Dendritic cell treated with granulocyte-macrophage colony-stimulating factor and Interleukin-4, amounts not matched to agents 40 ng/mL and 50 ng/mL, for 4 days (primary cell): Measurements from ENCODE around the gene SHB.
"Not testable (repeated sequence)": the region's sequence is repeated elsewhere in the genome, so short reads cannot be mapped to it uniquely, and the experiment has no call there.

ENCODE experiments used
- H3K27ac Mint-ChIP-seq: one replicate; pipeline ENCODE4 v1.8.0; 2022; ENCODE audit warnings: mild to moderate bottlenecking, mixed read lengths
- H3K27me3 Mint-ChIP-seq: one replicate; pipeline ENCODE4 v1.8.0; 2022; ENCODE audit warnings: mild to moderate bottlenecking, mixed read lengths
- H3K36me3 Mint-ChIP-seq: one replicate; pipeline ENCODE4 v1.8.0; 2022; ENCODE audit warnings: low read depth, mixed read lengths
- H3K4me1 Mint-ChIP-seq: one replicate; pipeline ENCODE4 v1.8.0; 2022; ENCODE audit warnings: low read depth, mixed read lengths
- H3K4me3 Mint-ChIP-seq: one replicate; pipeline ENCODE4 v1.8.0; 2022; ENCODE audit warnings: mild to moderate bottlenecking, moderate library complexity, mixed read lengths
- H3K9me3 Mint-ChIP-seq: one replicate; pipeline ENCODE4 v1.8.0; 2022; ENCODE audit warnings: mixed read lengths
- intact Hi-C: fragments of 100-400 bp; cut with micrococcal nuclease; formaldehyde crosslinking; loops from one replicate; pipeline ENCODE4 v1.15.0; 2022

Gene SHB

DNA sequence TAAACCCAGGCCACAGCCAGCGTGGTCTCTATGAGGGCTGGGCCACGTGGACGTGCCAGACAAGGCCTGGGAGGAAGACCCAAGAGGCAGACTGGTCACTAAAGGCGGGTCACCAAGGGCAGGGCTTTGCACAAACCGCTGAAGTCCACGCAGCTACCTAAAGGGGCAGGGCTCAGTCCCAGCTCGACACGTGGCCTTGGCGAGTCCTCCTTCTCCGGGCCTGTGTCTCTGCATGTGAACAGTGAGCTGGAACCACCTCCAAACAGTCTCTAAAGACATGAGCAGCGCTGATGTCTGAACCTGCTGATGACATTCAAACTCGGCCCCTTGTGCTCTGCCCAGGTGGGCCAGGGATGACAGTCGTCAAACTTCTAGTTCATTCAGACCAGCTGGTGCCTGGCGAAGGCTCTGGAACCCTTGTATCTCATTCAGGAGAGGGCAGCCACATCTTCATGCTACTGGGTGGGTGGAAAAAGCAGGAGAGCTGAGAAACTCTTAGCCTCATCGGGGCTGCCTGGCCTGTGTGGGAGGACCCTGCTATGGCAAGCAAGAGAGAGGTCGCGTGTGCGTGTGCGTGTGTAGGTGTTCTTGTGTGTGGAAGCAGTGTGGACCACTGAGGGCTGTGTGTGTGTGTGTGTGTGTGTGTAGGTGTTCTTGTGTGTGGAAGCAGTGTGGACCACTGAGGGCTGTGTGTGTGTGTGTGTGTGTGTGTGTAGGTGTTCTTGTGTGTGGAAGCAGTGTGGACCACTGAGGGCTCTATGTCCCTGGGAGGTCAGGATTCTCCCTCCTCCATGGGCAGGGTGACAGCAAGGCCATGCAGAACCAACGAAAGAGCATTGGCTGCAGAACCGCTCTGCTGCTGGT, 151.0 kb downstream of the SHB start:
- H3K27me3 Mint-ChIP-seq, result no peaks in the 10 kb centered on the region
- no peaks in the 10 kb centered on the region for H3K9me3 Mint-ChIP-seq
- intact Hi-C loops, result loop anchor here (10.0 kb wide), 1 partner anchor 347 kb away; no protein-coding TSS in a partner anchor
- no peak overlapping the region for H3K27ac Mint-ChIP-seq
- peaks cover 33% of the 10 kb centered on the region for H3K4me1 Mint-ChIP-seq
- H3K4me3 Mint-ChIP-seq, result no peak overlapping the region
- H3K36me3 Mint-ChIP-seq, result peaks cover 64% of the 10 kb centered on the region

DNA sequence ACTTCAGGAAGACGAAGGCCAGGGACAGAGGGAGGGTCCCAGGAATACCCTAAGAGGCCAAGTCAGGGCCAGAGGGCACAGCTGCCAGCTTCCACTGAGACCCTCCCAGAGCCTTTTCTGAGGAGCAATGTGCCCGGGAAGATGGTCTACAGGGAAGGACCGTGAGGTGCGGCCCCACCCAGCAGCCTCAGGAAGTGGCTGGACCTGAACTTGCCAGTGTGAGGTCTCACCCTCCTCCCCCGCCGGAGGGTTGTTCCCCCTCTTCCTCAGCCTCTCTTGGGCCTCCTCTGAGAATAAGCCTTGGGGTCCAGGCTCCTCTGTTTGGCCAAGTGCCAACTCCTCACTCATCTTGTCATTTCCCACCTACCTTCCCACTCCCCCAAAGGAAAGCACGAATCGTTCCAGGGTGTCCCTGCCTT, 151.7 kb downstream of the SHB start:
- Mint-ChIP-seq H3K27ac (no peak overlapping the region), H3K9me3 (no peaks in the 10 kb centered on the region), H3K27me3 (no peaks in the 10 kb centered on the region), H3K4me3 (no peak overlapping the region), H3K4me1 (peaks cover 29% of the 10 kb centered on the region), H3K36me3 (peaks cover 61% of the 10 kb centered on the region)
- intact Hi-C loops, result loop anchor here (10.0 kb wide), 1 partner anchor 347 kb away; no protein-coding TSS in a partner anchor

DNA sequence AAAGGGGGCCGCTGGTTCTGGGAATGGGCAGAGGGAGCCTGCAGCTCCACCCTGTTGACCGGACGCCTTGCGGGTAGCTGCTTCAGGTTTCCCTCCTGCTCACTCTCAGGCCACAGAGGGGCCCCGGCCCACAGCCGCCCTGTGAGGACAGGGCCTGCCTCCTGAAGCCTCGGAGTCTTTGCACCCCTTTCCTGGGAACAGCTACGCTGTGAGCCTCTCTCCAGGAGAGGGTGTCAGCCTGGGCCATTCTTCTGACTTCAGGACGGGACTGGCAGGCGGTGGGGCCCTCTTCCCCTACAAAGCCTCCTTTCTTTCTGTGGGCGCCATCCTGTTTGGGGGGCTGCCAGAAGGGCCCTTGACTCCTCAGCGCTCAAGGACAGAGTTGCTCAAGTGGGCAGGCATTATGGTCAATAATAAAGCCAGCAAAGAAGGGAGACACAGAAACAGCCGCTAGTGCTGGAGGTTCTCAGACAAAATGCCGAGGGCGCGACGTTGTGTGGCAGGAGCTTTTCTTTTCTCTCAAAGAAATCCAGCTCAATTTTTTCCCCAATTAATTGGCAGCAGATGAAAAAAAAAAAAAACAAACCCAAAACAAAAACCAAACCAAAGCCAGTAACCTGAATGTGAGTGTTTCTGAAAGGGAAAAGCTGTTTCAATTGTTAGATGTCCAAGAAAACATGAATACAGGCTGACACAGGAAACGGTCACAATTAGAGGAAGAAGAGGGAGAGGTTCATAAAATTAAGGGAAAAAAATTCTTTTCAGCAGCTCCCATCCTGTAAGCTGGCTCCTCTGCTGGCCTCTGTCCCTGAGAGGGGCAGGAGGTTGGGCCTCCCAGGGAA, 152.3 kb downstream of the SHB start:
- Mint-ChIP-seq H3K27me3 (no peaks in the 10 kb centered on the region), H3K27ac (no peak overlapping the region), H3K4me1 (peaks cover 32% of the 10 kb centered on the region), H3K36me3 (peaks cover 56% of the 10 kb centered on the region), H3K4me3 (no peak overlapping the region), H3K9me3 (no peaks in the 10 kb centered on the region)
- intact Hi-C loops, result loop anchor here (10.0 kb wide), 1 partner anchor 348 kb away; no protein-coding TSS in a partner anchor

DNA sequence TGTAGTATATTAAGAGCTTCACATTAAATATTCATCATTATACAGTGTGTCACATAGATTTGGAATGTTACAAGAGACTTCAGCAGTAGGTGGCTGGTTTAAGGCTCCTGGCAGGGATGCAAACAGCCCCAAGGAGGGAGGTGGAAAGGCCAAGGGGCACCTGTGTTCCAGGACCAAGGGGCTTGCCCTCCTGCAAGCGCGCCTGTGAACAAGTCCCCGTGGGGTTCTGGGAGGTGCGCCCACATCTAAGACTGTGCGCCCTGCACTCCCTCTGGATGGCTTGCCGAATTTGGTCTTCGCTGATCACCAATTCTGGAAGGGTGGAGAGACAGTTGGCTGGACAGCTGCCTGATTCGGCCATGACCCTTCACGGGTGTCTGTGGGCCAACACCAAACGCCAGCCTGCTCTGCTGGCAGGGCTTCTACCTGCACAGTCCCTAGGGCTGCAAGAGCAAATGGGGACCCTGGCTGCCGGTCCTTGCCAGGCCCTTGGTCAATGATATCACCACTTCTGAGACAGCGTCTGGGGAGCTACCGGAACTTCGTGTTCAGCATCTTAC, 153.0 kb downstream of the SHB start:
- H3K4me1 Mint-ChIP-seq, result peaks cover 36% of the 10 kb centered on the region
- H3K36me3 Mint-ChIP-seq, result peaks cover 49% of the 10 kb centered on the region
- no peaks in the 10 kb centered on the region for H3K27me3 Mint-ChIP-seq
- no peak overlapping the region for H3K4me3 Mint-ChIP-seq
- no peak overlapping the region for H3K27ac Mint-ChIP-seq
- intact Hi-C loops, result loop anchor here (10.0 kb wide), 1 partner anchor 349 kb away; no protein-coding TSS in a partner anchor
- no peaks in the 10 kb centered on the region for H3K9me3 Mint-ChIP-seq

DNA sequence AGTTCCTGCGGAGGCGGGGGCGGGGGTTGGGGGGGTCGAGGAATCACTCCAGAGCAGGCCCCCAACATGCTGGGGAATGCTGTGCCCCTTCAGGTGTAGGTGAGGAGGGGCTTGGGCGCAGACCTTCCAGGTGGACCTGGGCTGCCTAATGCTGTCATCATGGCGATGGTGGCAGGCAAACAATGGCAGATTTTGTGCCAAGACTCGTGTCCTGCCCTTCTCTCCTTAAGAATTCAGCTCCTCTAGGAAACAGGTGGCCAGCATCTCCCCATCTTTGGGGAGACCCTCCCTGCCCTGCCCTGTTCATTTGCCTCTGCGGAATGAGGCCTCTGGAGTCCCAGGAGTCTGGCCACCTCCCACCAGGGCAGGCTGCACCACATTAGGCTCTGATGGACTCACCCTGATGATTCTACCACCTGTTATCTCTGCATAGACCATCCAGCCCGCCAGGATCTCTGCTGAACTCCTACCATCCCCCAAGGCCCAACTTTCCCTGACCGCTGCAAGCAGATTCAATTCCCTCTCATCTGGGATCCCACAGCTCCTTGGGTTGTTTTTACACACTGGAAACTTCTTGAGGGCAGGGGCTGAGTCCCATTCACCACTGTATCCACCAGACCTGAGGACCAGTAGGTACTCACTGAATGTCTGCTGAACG, 154.2 kb downstream of the SHB start:
- no peak overlapping the region for H3K4me3 Mint-ChIP-seq
- H3K27me3 Mint-ChIP-seq, result no peaks in the 10 kb centered on the region
- H3K4me1 Mint-ChIP-seq, result peaks cover 34% of the 10 kb centered on the region
- H3K36me3 Mint-ChIP-seq, result peaks cover 43% of the 10 kb centered on the region
- no peaks in the 10 kb centered on the region for H3K9me3 Mint-ChIP-seq
- H3K27ac Mint-ChIP-seq, result no peak overlapping the region
- intact Hi-C loops, result loop anchor here (5.0 to 10.0 kb wide), 2 partner anchors 168 to 350 kb away; no protein-coding TSS in a partner anchor

DNA sequence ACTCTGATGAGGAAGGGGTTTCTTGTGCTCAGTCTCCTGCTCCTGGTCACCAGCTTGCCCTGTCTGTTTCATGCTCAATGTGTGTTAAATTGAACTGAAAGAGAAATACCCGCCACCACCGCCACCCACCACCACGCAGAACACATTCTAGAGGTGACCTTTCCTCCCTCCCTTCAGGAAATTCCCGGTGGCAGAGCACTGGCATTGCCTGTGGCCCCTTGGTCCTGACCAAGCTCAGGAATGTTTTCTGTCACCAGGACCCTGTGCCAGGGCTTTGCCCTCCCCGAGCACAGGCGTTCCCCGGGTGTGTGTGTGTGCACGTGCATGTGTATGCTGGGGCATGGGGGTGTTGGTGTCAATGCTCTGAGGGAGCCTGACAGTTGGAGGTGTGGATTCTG, 154.9 kb downstream of the SHB start:
- Mint-ChIP-seq H3K4me1 (peaks cover 40% of the 10 kb centered on the region), H3K9me3 (no peaks in the 10 kb centered on the region), H3K27me3 (no peaks in the 10 kb centered on the region), H3K36me3 (peaks cover 36% of the 10 kb centered on the region), H3K27ac (no peak overlapping the region), H3K4me3 (no peak overlapping the region)
- intact Hi-C loops, result loop anchor here (5.0 to 10.0 kb wide), 2 partner anchors 167 to 351 kb away; no protein-coding TSS in a partner anchor

DNA sequence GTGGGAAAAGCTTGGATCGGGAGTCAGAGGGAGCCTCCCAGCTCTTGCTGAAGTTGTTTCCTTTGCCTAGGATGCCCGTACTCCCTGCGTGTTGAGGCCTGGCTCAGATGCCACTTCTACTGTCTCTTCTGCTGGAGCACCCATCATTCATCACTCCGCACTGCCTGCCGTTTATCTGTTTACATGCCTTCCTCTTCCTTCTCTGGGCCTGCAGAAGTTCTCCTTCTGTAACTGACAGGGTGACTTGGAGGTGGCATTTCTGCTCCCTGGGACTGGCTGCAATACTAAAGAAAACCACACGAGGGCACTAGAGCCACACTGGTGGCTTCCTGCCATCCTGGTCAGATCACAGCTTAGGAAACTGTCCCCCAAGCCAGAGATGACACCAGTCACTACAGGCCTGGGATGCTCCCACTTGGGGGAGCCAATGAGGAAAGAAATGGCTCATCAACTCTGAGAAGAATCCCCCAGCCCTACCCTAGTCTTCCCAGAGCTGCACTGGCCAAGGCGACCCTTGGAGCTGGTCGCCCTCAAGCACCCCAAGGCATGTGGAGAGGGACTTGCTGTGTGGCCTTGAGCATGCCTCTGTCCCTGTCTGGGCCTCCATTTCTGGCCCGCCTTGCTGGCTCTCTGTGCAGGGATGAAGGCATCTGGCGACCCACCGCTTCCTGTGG, 155.4 kb downstream of the SHB start:
- intact Hi-C loops, result loop anchor here (1.0 to 10.0 kb wide), 6 partner anchors 156 to 449 kb away; partner anchors contain the start of gene SHB
- Mint-ChIP-seq H3K27ac (no peak overlapping the region), H3K36me3 (peaks cover 31% of the 10 kb centered on the region), H3K27me3 (no peaks in the 10 kb centered on the region), H3K4me1 (peaks cover 46% of the 10 kb centered on the region), H3K9me3 (no peaks in the 10 kb centered on the region), H3K4me3 (no peak overlapping the region)

DNA sequence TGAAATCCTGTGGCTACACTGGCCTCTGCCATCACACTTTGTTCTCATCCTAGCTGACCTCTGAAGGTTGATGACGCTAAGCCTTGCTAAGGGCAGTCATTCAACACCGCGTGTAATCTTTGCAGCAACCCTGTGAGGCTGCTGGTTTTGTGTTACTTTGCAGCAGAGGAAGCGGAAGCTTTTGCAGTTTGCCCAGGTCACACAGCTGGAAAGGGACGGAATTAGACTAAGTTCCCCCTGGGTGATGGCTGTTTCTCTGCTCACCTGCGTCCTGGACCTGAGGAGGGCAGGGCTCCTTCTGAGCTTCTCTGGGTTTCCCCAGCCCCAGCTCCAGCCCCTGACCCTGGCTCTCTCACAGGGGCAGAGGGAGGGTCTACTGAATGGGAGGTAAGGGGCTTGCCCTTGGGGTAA, 157.8 kb downstream of the SHB start:
- no peaks in the 10 kb centered on the region for H3K27me3 Mint-ChIP-seq
- H3K9me3 Mint-ChIP-seq, result no peaks in the 10 kb centered on the region
- peak overlapping the region; percentile 39 for H3K27ac Mint-ChIP-seq
- intact Hi-C loops, result loop anchor here (5.0 to 10.0 kb wide), 2 partner anchors 164 to 354 kb away; no protein-coding TSS in a partner anchor
- H3K36me3 Mint-ChIP-seq, result peaks cover 8% of the 10 kb centered on the region
- peaks cover 42% of the 10 kb centered on the region for H3K4me1 Mint-ChIP-seq
- H3K4me3 Mint-ChIP-seq, result no peak overlapping the region

DNA sequence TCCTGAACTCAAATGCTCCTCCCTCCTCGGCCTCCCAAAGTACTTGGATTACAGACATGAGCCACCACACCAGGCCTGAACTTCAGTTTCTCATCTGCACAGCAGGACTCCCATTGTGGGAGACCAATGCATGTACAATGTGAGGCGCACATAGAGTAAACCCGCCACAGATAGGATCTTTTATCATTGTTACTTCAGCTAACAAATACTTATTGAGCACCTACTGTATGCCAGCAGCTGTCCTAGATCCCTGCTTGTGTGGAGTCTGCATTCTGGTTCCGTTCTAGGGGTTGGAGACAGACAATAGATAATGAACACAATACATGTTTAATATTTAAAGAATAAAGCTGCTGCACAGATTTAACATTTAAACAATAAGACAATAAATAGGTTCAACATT, 158.8 kb downstream of the SHB start:
- Mint-ChIP-seq H3K4me3 (no peak overlapping the region), H3K9me3 (no peaks in the 10 kb centered on the region), H3K36me3 (no peaks in the 10 kb centered on the region), H3K27ac (no peak overlapping the region), H3K4me1 (peaks cover 42% of the 10 kb centered on the region), H3K27me3 (no peaks in the 10 kb centered on the region)
- intact Hi-C loops, result loop anchor here (5.0 to 10.0 kb wide), 2 partner anchors 163 to 355 kb away; no protein-coding TSS in a partner anchor

DNA sequence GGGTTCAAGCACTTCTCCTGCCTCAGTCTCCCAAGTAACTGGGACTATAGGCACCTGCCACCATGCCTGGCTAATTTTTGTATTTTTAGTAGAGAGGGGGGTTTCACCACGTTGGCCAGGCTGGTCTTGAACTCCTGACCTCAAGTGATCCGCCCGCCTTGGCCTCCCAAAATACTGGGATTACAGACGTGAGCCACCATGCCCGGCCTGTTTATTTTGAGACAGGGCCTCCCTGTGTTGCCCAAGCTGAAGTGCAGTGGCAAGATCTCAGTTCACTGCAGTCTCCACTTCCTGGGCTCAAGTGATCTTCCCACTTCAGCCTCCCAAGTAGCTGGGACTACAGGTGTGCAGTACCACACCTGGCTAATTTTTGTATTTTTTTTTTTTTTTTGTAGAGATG, 159.2 kb downstream of the SHB start:
- H3K36me3 Mint-ChIP-seq, H3K4me3 Mint-ChIP-seq, H3K27me3 Mint-ChIP-seq, H3K27ac Mint-ChIP-seq, H3K9me3 Mint-ChIP-seq: not testable (repeated sequence)
- intact Hi-C loops, result loop anchor here (5.0 to 10.0 kb wide), 3 partner anchors 163 to 485 kb away; partner anchors contain the start of gene ALDH1B1
- peaks cover 45% of the 10 kb centered on the region for H3K4me1 Mint-ChIP-seq

DNA sequence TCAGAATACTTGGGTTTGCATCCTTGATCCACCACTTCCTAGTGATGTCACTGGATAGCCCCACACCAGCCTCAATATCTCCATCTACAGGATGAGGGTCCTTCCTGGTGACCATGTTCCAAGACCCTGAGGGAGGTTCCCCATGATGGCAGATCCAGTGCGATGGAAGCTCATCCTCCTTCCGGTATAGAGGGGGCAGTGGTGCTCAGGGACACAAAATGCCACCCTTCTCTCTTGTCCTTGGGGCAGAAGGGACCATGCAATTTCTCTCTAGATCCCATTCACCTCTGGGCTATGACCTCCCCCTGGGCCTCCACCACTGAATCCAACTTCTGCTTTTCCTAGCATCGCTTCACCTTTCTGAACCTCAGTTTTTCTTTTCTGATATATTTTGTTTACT, 159.7 kb downstream of the SHB start:
- Mint-ChIP-seq H3K27me3 (no peaks in the 10 kb centered on the region), H3K27ac (no peak overlapping the region), H3K9me3 (no peaks in the 10 kb centered on the region), H3K4me1 (peaks cover 48% of the 10 kb centered on the region), H3K36me3 (no peaks in the 10 kb centered on the region), H3K4me3 (no peak overlapping the region)
- intact Hi-C loops, result loop anchor here (10.0 kb wide), 1 partner anchor 485 kb away; the partner anchor contains the start of gene ALDH1B1

DNA sequence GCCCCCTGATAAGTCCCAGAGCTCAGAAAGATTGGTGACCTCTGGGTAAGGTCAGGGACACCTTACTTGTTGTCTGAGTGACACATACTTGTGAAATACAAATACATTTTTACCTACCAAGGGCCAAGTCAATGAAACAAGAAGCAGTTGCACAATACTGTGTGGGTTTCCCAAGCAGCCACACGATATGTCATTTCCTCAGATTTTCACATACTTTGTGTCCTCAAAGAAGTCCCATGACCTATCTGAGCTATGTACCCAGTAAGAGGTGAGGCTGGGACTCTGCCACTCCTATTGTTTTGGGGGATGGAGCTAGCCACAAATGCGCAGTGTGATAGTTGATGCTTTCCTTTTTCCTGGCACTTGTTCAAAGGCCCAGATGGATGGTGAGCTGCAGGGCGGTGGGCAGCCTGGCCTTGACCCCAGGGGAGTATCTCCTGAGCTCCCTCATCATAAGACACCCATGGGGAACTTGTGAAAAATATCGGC, 160.3 kb downstream of the SHB start:
- H3K36me3 Mint-ChIP-seq, result no peaks in the 10 kb centered on the region
- no peaks in the 10 kb centered on the region for H3K27me3 Mint-ChIP-seq
- H3K4me3 Mint-ChIP-seq, result no peak overlapping the region
- H3K9me3 Mint-ChIP-seq, result no peaks in the 10 kb centered on the region
- H3K27ac Mint-ChIP-seq, result no peak overlapping the region
- intact Hi-C loops, result loop anchor here (10.0 kb wide), 1 partner anchor 486 kb away; the partner anchor contains the start of gene ALDH1B1
- peaks cover 42% of the 10 kb centered on the region for H3K4me1 Mint-ChIP-seq
